Hepatocyte (in vitro differentiated cells): ENCODE measurements around the gene NKAIN2.

Experiments used
- CTCF ChIP-seq: fragments of 200-600 bp; sonication (generic); IDR thresholded peaks from 2 replicates; pipeline ENCODE4 v1.5.1; 2016; ENCODE audit warnings: antibody characterized with exemption, mild to moderate bottlenecking; ENCODE audit not compliant: poor library complexity
- EZH2 ChIP-seq: fragments of 200-600 bp; sonication (generic); IDR thresholded peaks from 2 replicates; pipeline ENCODE4 v1.6.1; 2016; ENCODE audit warnings: antibody characterized with exemption, mild to moderate bottlenecking, borderline replicate concordance

DNA sequence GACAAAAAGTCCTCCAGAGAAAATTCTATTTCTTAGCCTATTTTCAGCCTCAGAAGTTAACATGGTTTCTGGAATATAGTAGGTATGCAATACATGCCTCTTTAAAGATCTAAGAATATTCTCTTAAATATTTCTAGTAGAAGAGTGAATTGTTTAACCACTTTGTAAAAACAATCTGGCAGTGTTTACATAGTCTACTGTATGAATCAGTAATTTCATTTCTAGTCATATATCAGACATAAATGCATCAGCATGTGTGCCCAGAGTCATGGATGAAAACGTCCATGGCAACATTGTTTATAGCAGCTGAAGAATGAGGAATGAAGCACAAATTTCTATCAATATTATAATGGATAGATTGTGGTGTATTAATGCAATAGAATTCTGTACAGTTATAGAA lies 124.9 kb downstream of the NKAIN2 start:
- no peak for TF ChIP-seq EZH2
- no peak for TF ChIP-seq CTCF
